Eye (tissue), 1 donor: ENCODE data around the gene LTV1.
"Not testable (repeated sequence)": the region's sequence is repeated elsewhere in the genome, so short reads cannot be mapped to it uniquely, and the experiment has no call there.

Source experiments
- DNase-seq: peaks from one replicate; pipeline ENCODE4 v3.0.0-alpha.2; 2015

Gene LTV1

DNA sequence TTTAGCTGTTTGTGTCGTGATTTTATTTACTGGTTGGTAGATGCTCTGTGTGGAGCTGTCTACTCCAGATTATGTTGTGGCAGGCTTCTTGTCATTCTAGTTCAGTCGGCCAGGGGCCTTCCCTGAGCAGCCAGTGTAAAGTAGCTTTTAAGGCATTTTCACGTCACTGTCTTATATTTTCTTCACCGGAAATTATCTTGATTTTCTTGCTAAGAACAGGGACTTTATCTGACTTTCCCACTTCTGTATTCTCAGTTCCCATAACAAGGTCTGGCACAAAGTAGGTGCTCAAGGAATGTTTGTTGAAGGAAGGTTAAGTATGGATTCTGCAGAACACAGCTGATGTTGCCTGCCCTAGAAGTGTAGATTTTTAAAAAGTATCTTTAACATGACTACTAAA, 868 bp downstream of the LTV1 start:
- no peak for DNase-seq

- no peak for DNase-seq
Measured at GRCh38 chr6:143845033-143845432, 1.9 kb downstream of the LTV1 start.

DNA sequence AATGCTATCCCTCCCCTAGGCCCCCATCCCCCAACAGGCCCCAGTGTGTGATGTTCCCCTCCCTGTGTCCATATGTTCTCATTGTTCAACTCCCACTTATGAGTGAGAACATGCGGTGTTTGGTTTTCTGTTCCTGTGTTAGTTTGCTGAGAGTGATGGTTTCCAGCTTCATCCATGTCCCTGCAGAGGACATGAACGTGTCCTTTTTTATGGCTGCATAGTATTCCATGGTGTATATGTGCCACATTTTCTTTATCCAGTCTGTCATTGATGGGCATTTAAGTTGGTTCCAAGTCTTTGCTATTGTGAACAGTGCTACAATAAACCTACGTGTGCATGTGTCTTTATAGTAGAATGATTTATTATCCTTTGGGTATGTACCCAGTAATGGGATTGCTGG, 8.6 kb downstream of the LTV1 start:
- not testable (repeated sequence) for DNase-seq

DNA sequence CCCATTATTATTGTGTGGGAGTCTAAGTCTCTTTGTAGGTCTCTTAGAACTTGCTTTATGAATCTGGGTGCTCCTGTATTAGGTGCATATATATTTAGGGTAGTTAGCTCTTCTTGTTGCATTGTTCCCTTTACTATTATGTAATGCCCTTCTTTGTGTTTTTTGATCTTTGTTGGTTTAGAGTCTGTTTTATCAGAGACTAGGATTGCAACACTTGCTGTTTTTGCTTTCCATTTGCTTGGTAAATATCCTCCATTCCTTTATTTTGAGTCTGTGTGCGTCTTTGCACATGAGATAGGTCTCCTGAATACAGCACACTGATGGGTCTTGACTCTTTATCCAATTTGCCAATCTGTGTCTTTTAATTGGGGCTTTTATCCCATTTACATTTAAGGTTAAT, 11.9 kb downstream of the LTV1 start:
- DNase-seq, result not testable (repeated sequence)

- not testable (repeated sequence) for DNase-seq
Measured at GRCh38 chr6:143856762-143857161, 13.6 kb downstream of the LTV1 start.

GRCh38 chr6:143857651-143858050, 14.5 kb downstream of the LTV1 start:
- no peak for DNase-seq

DNA sequence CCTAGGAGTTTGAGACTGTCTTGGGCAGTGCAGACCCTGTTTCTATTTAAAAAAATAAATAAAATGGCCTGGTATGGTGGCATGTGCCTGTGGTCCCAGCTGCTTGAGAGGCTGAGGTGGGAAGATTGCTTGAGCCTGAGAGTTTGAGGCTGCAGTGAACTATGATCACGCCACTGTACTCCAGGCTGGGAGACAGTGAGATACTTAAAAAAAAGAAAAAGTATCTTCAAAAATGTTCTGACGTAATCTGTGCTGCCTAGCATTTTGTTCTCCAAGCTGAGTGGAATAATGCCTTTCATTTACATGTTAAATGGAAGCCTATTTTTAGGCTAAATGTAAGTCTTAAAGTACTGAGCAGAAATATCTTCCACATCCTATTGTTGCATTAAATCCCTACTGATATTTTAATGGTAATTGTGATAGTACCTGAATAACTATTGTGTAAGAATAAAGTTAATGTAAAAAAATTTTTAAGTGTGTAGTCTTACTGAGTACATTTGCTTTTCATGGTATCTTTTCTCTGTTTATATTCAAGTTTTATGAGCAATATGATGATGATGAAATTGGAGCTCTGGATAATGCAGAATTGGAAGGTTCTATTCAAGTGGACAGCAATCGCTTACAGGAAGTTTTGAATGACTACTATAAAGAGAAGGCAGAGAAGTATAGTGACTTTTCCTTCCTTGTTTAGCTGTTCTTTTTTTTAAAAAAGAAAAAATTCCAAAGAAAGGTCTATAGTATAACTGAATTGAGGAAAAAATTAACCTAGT, 16.9 kb downstream of the LTV1 start:
- no peak for DNase-seq

DNA sequence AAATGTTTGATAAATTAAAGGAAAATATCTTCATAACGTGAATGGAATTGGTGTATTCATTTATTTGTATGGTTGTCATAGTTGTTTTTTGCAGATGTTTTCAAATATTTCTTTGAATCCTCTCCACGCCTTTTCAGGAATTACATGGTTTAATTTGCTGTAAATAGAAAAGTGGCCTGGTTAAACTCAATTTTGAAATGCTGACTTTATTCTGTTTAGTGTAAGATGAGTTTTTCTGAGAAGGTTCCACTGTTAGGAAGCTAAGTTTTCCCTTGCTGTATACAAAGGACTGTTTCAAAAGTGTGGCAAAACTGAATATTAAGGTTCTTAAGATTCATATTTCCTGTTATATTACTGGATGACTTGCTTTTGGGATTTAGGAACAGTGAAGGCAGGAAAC, 20.6 kb downstream of the LTV1 start:
- DNase-seq, result no peak

DNA sequence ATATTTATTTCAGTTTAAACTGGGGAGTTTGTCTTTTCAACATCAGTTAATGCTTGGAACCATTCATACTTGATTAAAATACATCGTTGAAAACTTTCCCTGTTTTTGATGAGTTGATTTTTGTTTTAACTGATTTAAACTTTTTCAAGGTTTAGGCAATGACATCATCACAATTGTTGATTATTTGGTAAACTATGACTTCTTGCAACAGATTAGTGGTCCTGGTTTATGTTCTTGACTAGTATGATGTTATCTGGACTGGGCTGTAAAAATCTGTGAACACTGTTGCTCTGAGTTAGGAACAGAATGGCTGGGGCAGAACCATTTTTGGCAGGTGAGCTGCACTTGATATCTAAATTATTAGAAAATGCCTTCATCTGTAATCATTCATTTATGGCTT, 21.1 kb downstream of the LTV1 start, which contains the start of gene ZC2HC1B:
Gene ZC2HC1B (plus strand): TSS at position 241 of the 400 bp plus-strand sequence. CDS start 66 bp downstream, at position 307.
- DNase-seq, result no peak

DNA sequence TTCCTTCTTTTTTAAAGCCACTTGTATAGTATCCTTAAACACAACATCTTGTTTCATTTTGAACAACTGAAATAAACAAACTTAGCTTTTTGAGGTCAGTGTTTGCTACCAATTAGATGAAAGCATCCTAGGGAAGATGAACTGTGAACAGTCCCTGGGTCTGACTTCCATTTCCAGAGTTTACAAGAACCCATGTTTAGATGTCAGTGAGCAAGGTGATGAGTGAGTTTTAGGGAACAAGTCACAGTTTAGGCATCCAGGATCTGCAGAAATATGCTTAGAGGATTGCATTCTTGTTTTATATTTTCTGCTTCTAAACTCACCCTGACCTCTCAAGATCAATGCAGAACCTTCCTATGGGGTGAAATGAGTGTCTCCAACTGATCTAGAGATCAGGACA, 24.1 kb downstream of the LTV1 start:
- DNase-seq, result no peak

GRCh38 chr6:143868808-143869207, 25.7 kb downstream of the LTV1 start:
- DNase-seq, result not testable (repeated sequence)

DNA sequence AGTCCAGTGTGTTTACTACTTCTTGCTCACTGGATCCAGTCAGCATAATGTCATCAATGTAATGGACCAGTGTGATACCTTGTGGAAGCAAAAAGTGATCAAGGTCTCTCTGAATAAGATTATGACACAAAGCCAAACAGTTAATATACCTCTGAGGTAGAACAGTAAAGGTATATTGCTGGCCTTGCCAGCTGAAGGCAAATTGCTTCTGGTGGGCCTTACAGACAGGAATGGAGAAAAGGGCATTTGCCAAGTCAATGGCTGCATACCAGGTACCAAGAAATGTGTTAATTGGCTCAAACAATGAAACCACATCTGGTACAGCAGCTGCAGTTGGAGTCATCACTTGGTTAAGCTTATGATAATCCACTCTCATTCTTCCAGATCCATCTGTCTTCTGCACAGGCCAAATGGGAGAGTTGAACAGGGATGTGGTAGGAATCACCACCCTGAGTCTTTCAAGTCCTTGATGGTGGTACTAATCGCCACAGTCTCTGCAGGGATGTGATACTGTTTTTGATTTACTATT, 28.1 kb downstream of the LTV1 start:
- DNase-seq, result not testable (repeated sequence)

DNA sequence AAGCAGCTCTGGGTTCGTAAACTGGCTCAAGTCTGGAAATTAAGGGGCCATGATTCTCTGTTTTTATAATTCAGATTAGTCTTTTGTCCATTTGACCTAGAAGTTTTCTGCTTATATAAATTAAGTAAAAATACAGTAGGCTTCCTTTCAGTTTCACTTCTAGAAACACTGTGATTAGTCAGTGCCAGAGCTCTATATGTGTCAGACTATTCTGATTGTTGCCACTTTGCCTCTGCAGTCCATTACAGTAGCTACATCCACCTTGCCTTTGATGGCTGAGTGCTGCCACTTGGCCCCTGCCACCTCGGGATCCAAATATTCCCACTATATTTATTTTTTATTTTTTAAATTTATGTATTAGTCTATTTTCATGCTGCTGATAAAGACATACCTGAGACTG, 29.1 kb downstream of the LTV1 start:
- DNase-seq, result no peak

DNA sequence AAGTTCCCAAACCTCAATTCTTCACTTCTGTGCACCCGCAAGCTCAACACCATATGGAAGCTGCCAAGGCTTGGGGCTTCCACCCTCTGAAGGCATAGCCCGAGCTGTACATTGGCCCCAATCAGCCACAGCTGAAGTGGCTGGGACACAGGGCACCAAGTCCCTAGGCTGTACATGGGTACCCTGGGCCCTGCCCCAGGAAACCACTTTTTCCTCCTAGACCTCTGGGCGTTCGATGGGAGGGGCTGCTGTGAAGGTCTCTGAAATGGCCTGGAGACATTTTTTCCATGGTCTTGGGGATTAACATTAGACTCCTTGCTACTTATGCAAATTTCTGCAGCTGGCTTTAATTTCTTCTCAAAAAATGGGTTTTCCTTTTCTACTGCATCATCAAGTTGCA, 30.5 kb downstream of the LTV1 start:
- not testable (repeated sequence) for DNase-seq

DNA sequence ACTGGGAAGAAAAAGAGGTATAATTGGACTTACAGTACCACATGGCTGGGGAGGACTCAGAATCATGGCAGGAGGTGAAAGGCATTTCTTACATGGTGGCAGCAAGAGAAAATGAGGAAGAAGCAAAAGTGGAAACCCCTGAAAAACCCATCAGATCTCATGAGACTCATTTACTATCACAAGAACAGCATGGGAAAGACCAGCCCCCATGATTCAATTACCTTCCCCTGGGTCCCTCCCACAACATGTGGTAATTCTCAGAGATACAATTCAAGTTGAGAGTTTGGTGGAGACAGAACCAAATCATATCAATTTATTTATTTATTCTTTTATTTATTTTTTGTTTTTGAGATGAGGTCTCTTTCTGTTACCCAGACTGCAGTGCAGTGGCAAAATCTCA, 31.4 kb downstream of the LTV1 start:
- not testable (repeated sequence) for DNase-seq

DNA sequence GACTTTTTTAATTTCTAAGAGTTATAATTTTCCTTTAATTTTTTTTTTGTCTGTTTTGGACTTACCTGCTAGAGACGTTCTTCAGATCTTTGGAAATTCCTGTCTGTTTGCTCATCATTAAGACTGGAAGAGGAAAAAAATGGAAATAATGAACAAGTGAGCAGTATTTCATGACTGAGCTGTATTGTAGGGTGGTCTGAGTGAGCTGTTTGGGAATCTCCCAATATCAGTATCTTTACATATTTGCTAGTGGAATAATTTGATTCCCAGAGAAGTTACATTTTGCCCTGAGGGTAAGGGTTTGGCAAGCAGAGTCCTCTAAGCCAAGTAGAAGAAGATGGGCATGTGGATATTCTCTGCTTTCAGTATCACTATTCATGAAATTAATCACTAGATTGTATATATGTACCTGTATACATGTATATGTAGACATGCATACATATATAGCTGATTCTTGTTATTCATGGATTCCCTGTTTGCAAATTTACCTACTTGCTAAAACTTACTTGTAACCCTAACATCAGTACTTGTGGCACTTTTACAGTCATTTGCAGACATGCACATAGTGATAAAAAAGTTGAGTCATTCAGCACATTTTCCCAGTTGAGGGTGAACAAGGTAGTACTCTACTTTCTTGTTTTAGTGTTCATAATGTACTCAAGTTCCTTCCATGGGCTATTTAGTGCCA, 34.6 kb downstream of the LTV1 start:
- DNase-seq, result no peak

- DNase-seq, result no peak
Measured at GRCh38 chr6:143878272-143878760, 35.2 kb downstream of the LTV1 start.

DNA sequence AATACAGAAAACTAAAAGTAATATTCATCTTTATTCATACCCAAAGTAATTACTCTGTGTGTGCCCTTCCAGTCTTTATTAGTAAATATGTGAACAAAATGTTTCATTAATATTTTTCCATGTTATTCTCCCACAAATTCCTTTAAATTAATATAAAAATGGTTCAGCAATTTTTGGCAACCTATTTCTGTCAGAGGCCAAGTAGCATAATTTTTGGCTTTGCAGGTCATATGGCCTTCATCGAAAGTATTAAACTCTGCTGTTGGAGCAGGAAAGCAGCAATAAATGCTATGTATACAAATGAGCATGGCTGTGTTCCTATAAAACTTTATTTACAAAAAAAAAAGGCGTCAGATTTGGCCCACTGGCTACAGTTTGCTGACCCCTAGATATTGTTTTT, 37.3 kb downstream of the LTV1 start:
- no peak for DNase-seq

GRCh38 chr6:143882401-143882930, 39.3 kb downstream of the LTV1 start:
- no peak for DNase-seq

DNA sequence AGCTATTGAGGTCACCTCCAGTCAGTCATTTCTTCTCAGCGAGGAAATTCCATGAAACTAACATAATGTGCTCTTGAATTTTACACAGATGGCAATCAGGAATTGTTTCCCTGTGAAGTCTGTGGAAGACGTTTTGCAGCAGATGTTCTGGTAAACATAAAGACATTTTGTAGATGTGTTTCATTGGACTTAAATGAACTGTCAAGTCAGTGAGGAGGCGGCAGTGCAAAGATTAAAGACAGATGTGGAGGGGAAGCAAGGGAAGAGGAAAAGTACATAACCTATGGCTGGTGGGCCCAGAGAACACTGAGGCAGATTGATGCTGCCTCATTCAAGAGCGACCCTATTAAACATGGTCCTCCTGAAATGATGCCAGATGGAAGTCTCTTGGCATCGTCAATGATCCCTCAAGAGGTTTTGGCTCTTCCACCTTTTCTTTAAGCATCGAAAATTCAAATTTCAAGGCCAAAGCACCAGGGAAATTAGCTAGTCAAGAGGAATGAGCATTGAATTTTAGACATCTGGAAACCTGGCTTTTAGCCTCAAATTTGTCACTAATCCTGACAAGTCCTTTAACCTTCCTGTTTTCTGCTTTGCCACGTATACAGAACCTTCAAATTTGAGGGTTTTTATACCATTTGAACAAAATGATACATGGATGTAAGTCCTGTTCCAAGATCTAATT, 41.2 kb downstream of the LTV1 start:
- DNase-seq, result peak; percentile 19

DNA sequence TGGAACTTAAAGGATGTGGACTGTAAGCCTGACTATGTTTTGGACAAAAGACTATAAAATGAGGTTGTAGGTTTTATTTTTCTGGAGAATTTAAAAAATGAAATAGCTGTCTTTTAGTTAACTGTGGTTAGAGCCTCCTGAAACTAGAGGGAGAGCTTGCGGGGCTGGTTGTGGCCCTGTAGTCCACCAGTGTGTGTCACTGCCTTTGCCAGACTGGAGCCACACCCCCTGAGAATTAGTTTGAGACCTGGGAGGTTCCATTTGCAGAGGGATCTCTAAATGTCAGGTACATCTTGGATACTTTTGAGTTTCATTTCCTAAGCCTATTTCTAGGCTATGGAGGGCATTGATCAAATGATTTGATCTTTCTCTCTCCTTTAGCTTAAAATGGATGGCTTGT, 42.0 kb downstream of the LTV1 start:
- DNase-seq, result no peak

DNA sequence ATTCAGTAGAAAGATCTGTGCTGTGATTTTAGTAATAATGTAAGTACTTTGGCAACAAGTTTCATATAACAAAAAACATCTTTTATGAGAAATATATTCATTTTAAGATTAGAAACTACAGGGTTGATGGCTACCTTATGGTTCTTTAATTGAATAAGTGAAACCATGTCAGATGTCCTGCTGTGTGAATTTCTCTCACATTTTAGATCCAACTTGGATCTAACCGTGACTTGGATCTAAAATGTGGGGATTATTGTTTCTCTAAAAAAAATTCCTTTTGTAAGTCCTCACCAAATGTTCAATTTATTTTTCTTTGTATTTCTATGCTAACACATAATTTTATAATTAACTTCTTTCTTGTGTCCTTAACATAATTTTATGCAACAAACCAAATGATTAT, 51.5 kb downstream of the LTV1 start:
- DNase-seq, result peak; percentile 29
